HepG2 (cell line): Measurements from ENCODE around the gene EEFSEC.

ENCODE experiments used
- ATF4 ChIP-seq, 2 experiments: fragments of 450-650 bp in 1 of 2; sonication (generic) in 1 of 2; formaldehyde crosslinking; IDR thresholded peaks; 2 replicates each; pipeline versions ENCODE4 v1.5.0 to v1.8.0; 2020 to 2022; ENCODE audit warnings: mild to moderate bottlenecking in 1 of 2, missing genetic modification reagents in 1 of 2
- POLR2A ChIP-seq, 2 experiments: IDR thresholded peaks; 2 replicates each; pipeline ENCODE4 v1.6.1; 2011; ENCODE audit warnings: low read depth in 2 of 2, low read length in 2 of 2, mild to moderate bottlenecking in 1 of 2, moderate library complexity in 1 of 2; ENCODE audit not compliant: insufficient read depth in 1 of 2
- ZNF263 ChIP-seq: sonication (generic); formaldehyde crosslinking; IDR thresholded peaks from 2 replicates; pipeline ENCODE4 v1.4.0; 2020; ENCODE audit warnings: missing genetic modification reagents

- TF ChIP-seq ATF4 (CRISPR knock-in tag; IDR thresholded peaks at IDR 0.05): no peak
- no peak for TF ChIP-seq ZNF263 (CRISPR knock-in tag)
- TF ChIP-seq POLR2A (IDR thresholded peaks at IDR 0.05; ENCODE audit: insufficient read depth in 1 of 2, low read depth in 2 of 2, low read length in 2 of 2): no peak
These were observed 187.7 kb downstream of the EEFSEC start for GRCh38 chr3:128340904-128341555.
